ENCODE data around the gene PTPRM. TPM values are rescaled to one million over a fixed set of nuclear protein-coding genes. Genes with fewer than 3 reads are reported as not detected.

Gene PTPRM
- total and polyA plus RNA-seq, 2 of the 8 experiments (the other 6 are each of a cell fraction or from before 2014, with no cell fraction given): 4.1 to 7.0 TPM

- TF ChIP-seq SRF (IDR thresholded peaks at IDR 0.05; ENCODE audit: low read depth, low read length) (no peak), RNF2 (IDR thresholded peaks at IDR 0.05; ENCODE audit: borderline replicate concordance, low read depth, low read length, missing control alignments, poor library complexity, severe bottlenecking) (no peak)
Observed at GRCh38 chr18:7579176-7579917, 12.2 kb downstream of the PTPRM start (continued).
